ENCODE data around the gene CLDN18. TPM values are rescaled to one million over a fixed set of nuclear protein-coding genes. Genes with fewer than 3 reads are reported as not detected.

The CLDN18 gene
- total RNA-seq, 1 donor from 2014 or later, result not detected

DNA sequence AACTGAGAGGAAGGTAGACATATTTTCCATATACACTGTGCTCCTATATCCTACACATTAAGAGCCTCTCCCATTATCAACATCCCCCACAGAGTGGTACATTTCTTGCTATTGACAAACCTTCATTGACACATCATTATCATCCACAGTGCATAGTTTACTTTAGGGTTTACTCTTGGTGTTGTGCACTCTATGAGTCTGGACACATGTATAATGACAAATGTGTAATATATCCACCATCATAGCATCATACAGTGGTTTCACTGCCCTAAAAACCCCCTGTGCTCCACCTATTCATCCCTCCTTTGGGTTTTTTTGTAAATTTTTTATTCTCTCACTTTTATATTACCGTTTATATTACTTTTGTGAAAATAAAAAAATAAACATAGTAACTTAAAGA, 22.2 kb upstream of the CLDN18 start:
- DNase-seq (ENCODE audit: low read depth), result no peak
- TF ChIP-seq, protein P1, sequence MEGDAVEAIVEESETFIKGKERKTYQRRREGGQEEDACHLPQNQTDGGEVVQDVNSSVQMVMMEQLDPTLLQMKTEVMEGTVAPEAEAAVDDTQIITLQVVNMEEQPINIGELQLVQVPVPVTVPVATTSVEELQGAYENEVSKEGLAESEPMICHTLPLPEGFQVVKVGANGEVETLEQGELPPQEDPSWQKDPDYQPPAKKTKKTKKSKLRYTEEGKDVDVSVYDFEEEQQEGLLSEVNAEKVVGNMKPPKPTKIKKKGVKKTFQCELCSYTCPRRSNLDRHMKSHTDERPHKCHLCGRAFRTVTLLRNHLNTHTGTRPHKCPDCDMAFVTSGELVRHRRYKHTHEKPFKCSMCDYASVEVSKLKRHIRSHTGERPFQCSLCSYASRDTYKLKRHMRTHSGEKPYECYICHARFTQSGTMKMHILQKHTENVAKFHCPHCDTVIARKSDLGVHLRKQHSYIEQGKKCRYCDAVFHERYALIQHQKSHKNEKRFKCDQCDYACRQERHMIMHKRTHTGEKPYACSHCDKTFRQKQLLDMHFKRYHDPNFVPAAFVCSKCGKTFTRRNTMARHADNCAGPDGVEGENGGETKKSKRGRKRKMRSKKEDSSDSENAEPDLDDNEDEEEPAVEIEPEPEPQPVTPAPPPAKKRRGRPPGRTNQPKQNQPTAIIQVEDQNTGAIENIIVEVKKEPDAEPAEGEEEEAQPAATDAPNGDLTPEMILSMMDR (conservative IDR thresholded peaks at IDR 0.05; ENCODE audit: low read depth, low read length), result no peak
- H3K4me3 ChIP-seq (ENCODE audit: low read depth, low read length), result no peak overlapping the region

DNA sequence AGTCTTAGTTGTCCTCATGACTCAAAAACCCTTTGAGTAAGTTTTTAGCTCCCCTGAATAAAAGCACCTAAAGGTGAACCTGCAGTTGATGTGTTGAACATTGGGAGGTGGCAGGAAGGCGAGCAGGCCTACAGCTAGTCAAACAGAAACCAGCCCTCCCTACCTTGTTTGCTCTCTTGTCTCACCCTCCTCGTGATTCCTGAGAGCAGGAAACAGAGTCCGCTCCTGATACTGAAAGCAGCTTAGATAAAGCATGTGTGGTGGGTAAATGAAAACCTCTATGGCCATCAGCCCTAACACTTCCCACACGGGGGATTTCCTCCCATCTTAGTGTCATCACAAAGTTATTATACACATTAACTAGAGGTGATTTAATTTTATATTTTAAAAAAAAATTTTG, 21.8 kb upstream of the CLDN18 start:
- TF ChIP-seq, protein P1 (conservative IDR thresholded peaks at IDR 0.05; ENCODE audit: low read depth, low read length), result no peak
- H3K4me3 ChIP-seq (ENCODE audit: low read depth, low read length), result no peak overlapping the region
- no peak for DNase-seq (ENCODE audit: low read depth)

DNA sequence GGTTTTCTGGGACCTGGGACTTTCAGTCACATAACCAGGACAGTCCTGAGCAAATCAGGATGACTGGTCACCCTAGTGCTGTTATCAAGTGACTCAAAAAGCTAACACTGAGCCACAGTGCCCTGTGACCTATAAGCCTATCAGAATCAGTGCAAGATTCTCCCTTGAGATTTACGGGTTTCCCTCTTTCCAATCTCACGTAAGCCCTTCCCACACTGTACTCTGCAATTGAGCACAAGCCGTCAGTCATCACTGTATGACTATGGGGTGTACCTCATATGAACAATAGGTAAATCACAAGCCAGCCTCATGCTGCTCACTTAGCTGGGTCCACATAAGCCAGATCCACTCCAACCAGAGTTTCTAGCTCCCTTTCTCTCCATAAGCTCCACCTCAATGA, 21.0 kb upstream of the CLDN18 start:
- TF ChIP-seq, protein P1 (conservative IDR thresholded peaks at IDR 0.05; ENCODE audit: low read depth, low read length), result no peak
- no peak for DNase-seq (ENCODE audit: low read depth)
- H3K4me3 ChIP-seq (ENCODE audit: low read depth, low read length), result no peak overlapping the region

DNA sequence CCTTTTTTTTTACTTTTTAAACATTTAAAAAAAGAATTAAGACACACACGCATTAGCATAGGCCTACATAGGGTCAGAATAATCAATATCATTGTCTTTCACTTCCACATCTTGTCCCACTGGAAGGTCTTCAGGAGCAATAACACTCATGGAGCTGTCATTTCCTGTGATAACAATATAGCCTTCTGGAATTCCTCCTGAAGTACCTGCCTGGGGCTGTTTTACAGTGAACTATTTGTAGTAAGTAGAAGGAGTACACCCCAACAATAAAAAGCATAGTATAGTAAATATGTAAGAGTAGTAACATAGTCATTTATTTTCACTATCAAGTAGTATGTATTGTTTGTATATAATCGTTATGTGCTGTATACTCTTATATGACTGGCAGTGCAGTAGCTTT, 19.5 kb upstream of the CLDN18 start:
- TF ChIP-seq, protein P1 (conservative IDR thresholded peaks at IDR 0.05; ENCODE audit: low read depth, low read length), result no peak
- DNase-seq (ENCODE audit: low read depth), result no peak
- no peak overlapping the region for H3K4me3 ChIP-seq (ENCODE audit: low read depth, low read length)

DNA sequence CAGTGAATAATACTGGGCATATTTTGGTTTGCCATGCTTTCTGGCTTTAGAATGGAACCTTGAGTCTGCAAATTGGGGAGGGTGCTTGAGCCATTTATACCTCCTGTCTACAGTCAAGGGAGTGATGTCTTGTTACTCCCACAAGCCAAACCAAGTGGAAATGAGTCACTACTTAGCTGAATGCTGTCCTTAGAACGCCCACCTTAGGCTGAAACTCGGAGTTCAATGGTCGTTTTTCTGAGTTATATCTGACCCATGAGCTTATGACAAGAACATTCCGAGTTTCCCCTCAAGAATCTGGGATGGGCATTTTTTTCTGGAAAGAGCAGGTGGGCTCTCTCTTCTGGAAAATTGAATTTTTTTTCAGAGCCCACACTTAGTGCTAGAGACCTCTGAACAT, 17.4 kb upstream of the CLDN18 start:
- DNase-seq (ENCODE audit: low read depth), result no peak
- TF ChIP-seq, protein P1 (conservative IDR thresholded peaks at IDR 0.05; ENCODE audit: low read depth, low read length), result no peak
- H3K4me3 ChIP-seq (ENCODE audit: low read depth, low read length), result no peak overlapping the region

DNA sequence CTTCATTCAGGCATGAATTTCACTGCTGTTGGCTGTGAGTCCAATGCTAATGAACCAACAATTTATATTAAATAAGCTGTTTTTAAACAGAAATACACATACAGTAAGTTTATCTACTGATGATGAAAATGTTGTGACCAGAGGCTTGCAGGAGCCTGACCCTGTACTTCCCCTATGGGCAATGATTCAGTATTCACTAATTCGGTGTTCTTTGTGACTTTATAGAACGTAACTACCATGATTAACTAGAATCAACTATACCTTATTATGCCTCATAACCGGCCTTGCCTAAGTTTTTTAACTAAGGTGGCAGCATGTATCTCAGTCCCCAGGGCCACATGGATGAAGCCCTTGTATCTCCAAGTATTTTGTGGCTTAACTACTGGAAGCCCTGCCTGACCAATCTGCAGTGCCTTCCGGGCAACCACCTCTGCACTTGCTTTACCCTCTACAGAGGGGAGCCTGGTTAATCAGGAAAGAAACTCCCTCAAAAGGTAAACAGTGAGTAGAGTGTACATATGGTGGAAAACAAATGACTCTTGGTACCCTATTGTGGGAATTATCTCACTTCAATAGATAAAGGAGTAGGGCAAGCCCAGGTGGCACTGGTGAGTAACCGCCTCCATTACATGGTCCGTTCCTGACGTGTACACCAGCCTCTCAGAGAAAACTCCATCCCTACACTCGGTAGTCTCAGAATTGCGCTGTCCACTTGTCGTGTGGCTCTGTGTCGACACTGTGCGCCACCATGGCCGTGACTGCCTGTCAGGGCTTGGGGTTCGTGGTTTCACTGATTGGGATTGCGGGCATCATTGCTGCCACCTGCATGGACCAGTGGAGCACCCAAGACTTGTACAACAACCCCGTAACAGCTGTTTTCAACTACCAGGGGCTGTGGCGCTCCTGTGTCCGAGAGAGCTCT, 11.6 kb upstream of the CLDN18 start:
- no peak for DNase-seq (ENCODE audit: low read depth)
- H3K4me3 ChIP-seq (ENCODE audit: low read depth, low read length), result no peak overlapping the region
- TF ChIP-seq, protein P1 (conservative IDR thresholded peaks at IDR 0.05; ENCODE audit: low read depth, low read length), result no peak

DNA sequence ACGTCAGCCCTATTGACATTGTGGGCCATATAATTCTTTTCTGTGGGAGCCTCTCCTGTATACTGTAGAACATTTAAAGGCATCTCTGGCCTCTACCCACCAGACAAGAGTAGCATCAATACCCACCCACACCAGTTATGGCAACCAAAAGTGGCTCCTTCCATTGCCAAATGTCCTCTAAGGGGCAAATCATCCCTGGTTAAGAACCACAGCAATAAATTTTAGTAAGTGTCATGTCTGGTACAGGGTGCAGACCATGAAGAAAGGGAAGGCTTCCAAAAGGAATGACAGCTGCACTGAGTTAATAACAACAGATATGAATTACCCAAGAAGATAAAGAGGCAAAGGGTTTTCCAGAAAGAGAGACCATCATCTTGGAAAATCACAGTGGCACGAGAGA, 6.9 kb upstream of the CLDN18 start:
- DNase-seq (ENCODE audit: low read depth), result no peak
- TF ChIP-seq, protein P1 (conservative IDR thresholded peaks at IDR 0.05; ENCODE audit: low read depth, low read length), result no peak
- H3K4me3 ChIP-seq (ENCODE audit: low read depth, low read length), result no peak overlapping the region
